Caco-2 (cell line): ENCODE data around the gene XKR8. TPM values are rescaled to one million over a fixed set of nuclear protein-coding genes. Genes with fewer than 3 reads are reported as not detected.

Source experiments
- BruUV-seq: library from RNA; stranded (reverse); fragments of 400-500 nt; replicated peaks from 2 replicates; lab custom pipeline; 2021; lab: Mats Ljungman, UMichigan
- CTCF ChIA-PET: fragments of 300-600 bp; sonication (Branson Sonifier 250); formaldehyde crosslinking; loops from one replicate; lab custom pipeline; 2022; ENCODE audit warnings: antibody characterized with exemption; lab: Charles Lee
- POLR2A ChIA-PET: fragments of 300-600 bp; sonication (Branson Sonifier 250); formaldehyde crosslinking; loops from one replicate; lab custom pipeline; 2022; ENCODE audit warnings: antibody characterized with exemption; lab: Charles Lee
- DNase-seq, 2 experiments: peaks; one replicate each; pipeline versions ENCODE4 v3.0.0 to v3.0.0-alpha.2; 2020 to 2022
- H3K27me3 ChIP-seq: replicated peaks from 2 replicates; pipeline ENCODE4 v1.6.0; 2011; ENCODE audit warnings: low read length; ENCODE audit not compliant: control insufficient read depth, insufficient read depth
- H3K36me3 ChIP-seq: 2 replicates; pipeline ENCODE4 v1.5.1; 2011; ENCODE audit warnings: low read length; ENCODE audit not compliant: control insufficient read depth, insufficient read depth
- H3K4me1 ChIP-seq: fragments of 250-450 bp; sonication (Bioruptor Pico); 2 replicates; pipeline ENCODE4 v1.5.1; 2020; ENCODE audit warnings: mild to moderate bottlenecking
- H3K4me3 ChIP-seq: 2 replicates; pipeline ENCODE4 v1.5.1; 2011; ENCODE audit warnings: low read depth, mild to moderate bottlenecking, control low read depth, low read length
- H3K9me3 ChIP-seq: fragments of 250-450 bp; sonication (Bioruptor Pico); 2 replicates; pipeline ENCODE4 v1.5.1; 2020; ENCODE audit warnings: mild to moderate bottlenecking, moderate library complexity
- H3K27ac Mint-ChIP-seq: one replicate; pipeline ENCODE4 v1.8.0; 2022; ENCODE audit warnings: mixed read lengths; ENCODE audit not compliant: unreplicated experiment
- H3K27me3 Mint-ChIP-seq: one replicate; pipeline ENCODE4 v1.8.0; 2022; ENCODE audit warnings: mixed read lengths; ENCODE audit not compliant: insufficient read depth, unreplicated experiment
- H3K36me3 Mint-ChIP-seq: one replicate; pipeline ENCODE4 v1.8.0; 2022; ENCODE audit warnings: mild to moderate bottlenecking, mixed read lengths; ENCODE audit not compliant: insufficient read depth, unreplicated experiment
- H3K4me1 Mint-ChIP-seq: one replicate; pipeline ENCODE4 v1.8.0; 2022; ENCODE audit warnings: low read depth, mixed read lengths; ENCODE audit not compliant: unreplicated experiment
- H3K4me3 Mint-ChIP-seq: one replicate; pipeline ENCODE4 v1.8.0; 2022; ENCODE audit warnings: mild to moderate bottlenecking, moderate library complexity, mixed read lengths; ENCODE audit not compliant: unreplicated experiment
- H3K9me3 Mint-ChIP-seq: one replicate; pipeline ENCODE4 v1.8.0; 2022; ENCODE audit warnings: mixed read lengths; ENCODE audit not compliant: unreplicated experiment
- CTCF ChIP-seq, 2 experiments: fragments of 200-600 bp in 1 of 2; IDR thresholded peaks; 1 replicate in 1 of 2; 2 replicates in 1 of 2; pipeline versions ENCODE4 v1.5.1 to v1.8.0; 2011 to 2022; ENCODE audit warnings: antibody characterized with exemption in 1 of 2, control low read depth in 1 of 2, inconsistent platforms in 1 of 2, low read depth in 1 of 2, low read length in 1 of 2, mild to moderate bottlenecking in 1 of 2, moderate library complexity in 1 of 2; ENCODE audit not compliant: insufficient read depth in 1 of 2, severe bottlenecking in 1 of 2, unreplicated experiment in 1 of 2
- intact Hi-C: fragments of 100-400 bp; cut with micrococcal nuclease; formaldehyde crosslinking; loops from one replicate; pipeline ENCODE4 v1.10.0; 2022; ENCODE audit not compliant: unreplicated experiment
- total RNA-seq: library from RNA; stranded (reverse); gene quantifications from 2 replicates; pipeline ENCODE4 v1.2.3, GENCODE V29; 2022

Gene XKR8
- total RNA-seq, 1 experiment from 2014 or later = 8.9 TPM

GRCh38 chr1:27936370-27936769 is 23.4 kb upstream of the XKR8 start:
- no peaks in the 10 kb centered on the region; the same call in 1 of the 2 replicates for H3K4me1 ChIP-seq
- no peak overlapping the region for H3K4me3 ChIP-seq
- H3K27me3 Mint-ChIP-seq = no peaks in the 10 kb centered on the region
- no peaks in the 10 kb centered on the region for H3K9me3 ChIP-seq
- peaks cover 12% of the 10 kb centered on the region for H3K36me3 Mint-ChIP-seq
- H3K36me3 ChIP-seq = no peaks in the 10 kb centered on the region
- no peak overlapping the region for H3K4me3 Mint-ChIP-seq
- no peak overlapping the region for H3K27ac Mint-ChIP-seq
- no peak for TF ChIP-seq CTCF (IDR thresholded peaks at IDR 0.05; ENCODE audit: insufficient read depth in 1 of 2, low read depth in 1 of 2, low read length in 1 of 2, severe bottlenecking in 1 of 2, unreplicated experiment in 1 of 2)
- no TSS peak for BruUV-seq
- H3K27me3 ChIP-seq = no peaks in the 10 kb centered on the region
- CTCF ChIA-PET = no interaction called here
- H3K9me3 Mint-ChIP-seq = no peaks in the 10 kb centered on the region
- H3K4me1 Mint-ChIP-seq = peaks cover 14% of the 10 kb centered on the region
- DNase-seq = no peak
- POLR2A ChIA-PET = no interaction called here
- intact Hi-C loops = no loop called here

- POLR2A ChIA-PET = no interaction called here
- no TSS peak for BruUV-seq
- peaks cover 18% of the 10 kb centered on the region for H3K4me1 Mint-ChIP-seq
- Histone ChIP-seq H3K36me3 (no peaks in the 10 kb centered on the region), H3K27me3 (no peaks in the 10 kb centered on the region), H3K4me1 (no peaks in the 10 kb centered on the region; the same call in 1 of the 2 replicates), H3K9me3 (no peaks in the 10 kb centered on the region), H3K4me3 (no peak overlapping the region)
- no peaks in the 10 kb centered on the region for H3K27me3 Mint-ChIP-seq
- H3K9me3 Mint-ChIP-seq = no peaks in the 10 kb centered on the region
- intact Hi-C loops = no loop called here
- no peak for DNase-seq
- TF ChIP-seq CTCF (IDR thresholded peaks at IDR 0.05; ENCODE audit: insufficient read depth in 1 of 2, low read depth in 1 of 2, low read length in 1 of 2, severe bottlenecking in 1 of 2, unreplicated experiment in 1 of 2) = no peak
- no peak overlapping the region for H3K27ac Mint-ChIP-seq
- H3K4me3 Mint-ChIP-seq = no peak overlapping the region
- CTCF ChIA-PET = no interaction called here
- peaks cover 12% of the 10 kb centered on the region for H3K36me3 Mint-ChIP-seq
Measured at GRCh38 chr1:27937524-27937836, 22.3 kb upstream of the XKR8 start.

DNA sequence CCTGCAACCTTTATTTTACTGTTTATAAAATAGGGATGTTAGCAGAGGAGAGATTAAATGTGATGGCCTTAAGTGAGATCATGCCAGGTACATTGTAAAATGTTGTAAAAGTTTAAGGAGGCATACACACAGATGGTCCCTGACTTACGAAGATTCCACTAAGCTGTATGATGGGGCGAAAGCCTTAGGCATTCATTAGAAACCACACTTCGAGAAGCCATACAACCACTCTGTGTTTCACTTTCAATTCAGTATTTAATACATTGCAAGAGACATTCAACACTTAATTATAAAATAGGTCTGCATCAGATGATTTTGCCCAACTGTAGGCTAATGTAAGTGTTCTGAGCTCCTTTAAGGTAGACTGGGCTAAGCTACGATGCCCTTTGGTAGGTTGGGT is 21.3 kb upstream of the XKR8 start:
- ChIA-PET POLR2A (no interaction called here), CTCF (no interaction called here)
- peaks cover 12% of the 10 kb centered on the region for H3K36me3 Mint-ChIP-seq
- H3K4me3 Mint-ChIP-seq = no peak overlapping the region
- Histone ChIP-seq H3K27me3 (no peaks in the 10 kb centered on the region), H3K9me3 (no peaks in the 10 kb centered on the region), H3K36me3 (no peaks in the 10 kb centered on the region), H3K4me1 (peaks cover 7% of the 10 kb centered on the region), H3K4me3 (no peak overlapping the region)
- H3K27ac Mint-ChIP-seq = no peak overlapping the region
- DNase-seq = no peak
- H3K27me3 Mint-ChIP-seq = no peaks in the 10 kb centered on the region
- intact Hi-C loops = no loop called here
- BruUV-seq = no TSS peak
- H3K4me1 Mint-ChIP-seq = peaks cover 18% of the 10 kb centered on the region
- no peak for TF ChIP-seq CTCF (IDR thresholded peaks at IDR 0.05; ENCODE audit: insufficient read depth in 1 of 2, low read depth in 1 of 2, low read length in 1 of 2, severe bottlenecking in 1 of 2, unreplicated experiment in 1 of 2)
- H3K9me3 Mint-ChIP-seq = no peaks in the 10 kb centered on the region
